SK-N-SH (cell line): ENCODE data around the gene NUMB. TPM values are rescaled to one million over a fixed set of nuclear protein-coding genes. Genes with fewer than 3 reads are reported as not detected.

Experiments
- CTCF ChIA-PET: fragments of 300-600, 350-600 bp; formaldehyde crosslinking; extraction: SDS; loops from one replicate; lab custom pipeline; 2021; lab: Yijun Ruan, JAX
- POLR2A ChIA-PET: fragments of 350-600 bp; sonication (Branson Sonifier 250); formaldehyde crosslinking; extraction: SDS; loops from one replicate; lab custom pipeline; 2020; ENCODE audit warnings: antibody characterized with exemption, inconsistent platforms; lab: Yijun Ruan, JAX
- DNase-seq: peaks from one replicate; pipeline ENCODE4 v3.0.0; 2012
- H2AFZ ChIP-seq: fragments of 200-600 bp; sonication (generic); 2 replicates; pipeline ENCODE4 v1.8.1; 2016; ENCODE audit warnings: antibody characterized with exemption, mild to moderate bottlenecking, low read depth
- H3F3A ChIP-seq: fragments of 200-600 bp; sonication (generic); replicated peaks from 2 replicates; pipeline ENCODE3; 2016; ENCODE audit warnings: antibody characterized with exemption, mild to moderate bottlenecking; ENCODE audit not compliant: insufficient read depth
- H3K27ac ChIP-seq, 2 experiments: fragments of 200-500 bp in 1 of 2; fragments of 200-600 bp in 1 of 2; sonication (Bioruptor generic) in 1 of 2; sonication (generic), shearing (Covaris generic) in 1 of 2; 2 replicates each; pipeline versions ENCODE4 v1.5.1 to v1.6.1; 2014 to 2016; ENCODE audit warnings: low read depth in 2 of 2, inconsistent platforms in 1 of 2, low read length in 1 of 2, mild to moderate bottlenecking in 1 of 2, mixed read lengths in 1 of 2
- H3K27me3 ChIP-seq: fragments of 200-600 bp; sonication (generic), shearing (Covaris generic); 2 replicates; pipeline ENCODE4 v1.6.1; 2016; ENCODE audit warnings: mixed run types; ENCODE audit not compliant: insufficient read depth
- H3K36me3 ChIP-seq, 2 experiments: fragments of 200-500 bp in 1 of 2; fragments of 200-600 bp in 1 of 2; sonication (Bioruptor generic) in 1 of 2; sonication (generic) in 1 of 2; replicated peaks in 1 of 2; 2 replicates each; pipeline versions ENCODE3 to v1.5.1; 2014 to 2016; ENCODE audit warnings: low read length in 1 of 2, mild to moderate bottlenecking in 1 of 2; ENCODE audit not compliant: insufficient read depth in 2 of 2, control insufficient read depth in 1 of 2
- H3K4me1 ChIP-seq, 2 experiments: fragments of 200-500 bp in 1 of 2; fragments of 200-600 bp in 1 of 2; sonication (Bioruptor generic) in 1 of 2; sonication (generic), shearing (Covaris generic) in 1 of 2; 2 replicates each; pipeline versions ENCODE4 v1.5.1 to v1.6.1; 2014 to 2016; ENCODE audit warnings: low read depth in 1 of 2, low read length in 1 of 2, mixed run types in 1 of 2; ENCODE audit not compliant: insufficient read depth in 2 of 2, control insufficient read depth in 1 of 2
- H3K4me2 ChIP-seq: fragments of 200-600 bp; sonication (generic), shearing (Covaris generic); 2 replicates; pipeline ENCODE4 v1.6.1; 2017; ENCODE audit warnings: mixed run types
- H3K4me3 ChIP-seq, 2 experiments: fragments of 200-500 bp in 1 of 2; fragments of 200-600 bp in 1 of 2; sonication (Bioruptor generic) in 1 of 2; sonication (generic), shearing (Covaris generic) in 1 of 2; 2 replicates each; pipeline versions ENCODE4 v1.5.1 to v1.8.1; 2014 to 2016; ENCODE audit warnings: low read depth in 2 of 2, inconsistent platforms in 1 of 2, low read length in 1 of 2, mild to moderate bottlenecking in 1 of 2, mixed read lengths in 1 of 2, moderate library complexity in 1 of 2
- H3K79me2 ChIP-seq: fragments of 200-600 bp; sonication (generic); 2 replicates; pipeline ENCODE4 v1.8.1; 2017; ENCODE audit warnings: mild to moderate bottlenecking; ENCODE audit not compliant: insufficient read depth
- H3K9ac ChIP-seq: fragments of 200-600 bp; sonication (generic); 2 replicates; pipeline ENCODE4 v1.6.1; 2017; ENCODE audit warnings: mixed run types
- H3K9me2 ChIP-seq: fragments of 200-600 bp; sonication (generic); 2 replicates; pipeline ENCODE4 v1.6.1; 2017; ENCODE audit warnings: mixed run types
- H3K9me3 ChIP-seq: fragments of 200-600 bp; sonication (generic); 2 replicates; pipeline ENCODE4 v1.6.1; 2017; ENCODE audit warnings: mixed run types, mild to moderate bottlenecking, moderate library complexity
- H4K20me1 ChIP-seq: fragments of 200-600 bp; sonication (generic); 2 replicates; pipeline ENCODE4 v1.6.1; 2017; ENCODE audit warnings: mild to moderate bottlenecking, mixed run types; ENCODE audit not compliant: insufficient read depth
- EZH2phosphoT487 ChIP-seq: fragments of 200-600 bp; sonication (generic); IDR thresholded peaks from 2 replicates; pipeline ENCODE4 v1.6.1; 2017; ENCODE audit warnings: low read depth, mixed run types, mild to moderate bottlenecking, antibody characterized with exemption, moderate library complexity, borderline replicate concordance
- JUND ChIP-seq: IDR thresholded peaks from 2 replicates; pipeline ENCODE4 v1.4.0; 2012
- MEF2A ChIP-seq: IDR thresholded peaks from 2 replicates; pipeline ENCODE4 v1.4.0; 2012; ENCODE audit warnings: low read depth, borderline replicate concordance
- MXI1 ChIP-seq: IDR thresholded peaks from 2 replicates; pipeline ENCODE4 v1.6.1; 2012; ENCODE audit warnings: mild to moderate bottlenecking, low read depth, low read length, improper control_type of control experiment
- NRF1 ChIP-seq: IDR thresholded peaks from 2 replicates; pipeline ENCODE4 v1.6.1; 2012; ENCODE audit warnings: low read depth, mild to moderate bottlenecking, low read length
- RAD21 ChIP-seq: IDR thresholded peaks from 2 replicates; pipeline ENCODE4 v1.6.1; 2012; ENCODE audit warnings: mild to moderate bottlenecking, low read length
- RCOR1 ChIP-seq: fragments of 150-350 bp; IDR thresholded peaks from 2 replicates; pipeline ENCODE4 v1.6.1; 2017; ENCODE audit warnings: antibody characterized with exemption, low read length
- RFX5 ChIP-seq: IDR thresholded peaks from 2 replicates; pipeline ENCODE4 v1.6.1; 2012; ENCODE audit warnings: mild to moderate bottlenecking, improper control_type of control experiment, low read length
- TCF12 ChIP-seq: IDR thresholded peaks from 2 replicates; pipeline ENCODE4 v1.4.0; 2012
- TEAD4 ChIP-seq: IDR thresholded peaks from 2 replicates; pipeline ENCODE4 v1.4.0; 2012; ENCODE audit warnings: mild to moderate bottlenecking, borderline replicate concordance; ENCODE audit not compliant: insufficient read depth
- WGBS: methylation state at CpG from one replicate; pipeline ENCODE4 v1.1.6; 2017; ENCODE audit warnings: low lambda C conversion rate; 5-methylcytosine and 5-hydroxymethylcytosine counted together
- polyA plus RNA-seq, 3 experiments: library from polyadenylated mRNA; depleted of rRNA; stranded (reverse); fragments of >200 nt; gene quantifications; 2 replicates each; pipeline ENCODE4 v1.2.3, GENCODE V29; 2012
- TF ChIP-seq, protein P1 (sequence below): fragments of 200-600 bp; sonication (generic); IDR thresholded peaks from 2 replicates; pipeline ENCODE4 v1.6.1; 2017; ENCODE audit warnings: antibody characterized with exemption, mild to moderate bottlenecking, moderate library complexity
- TF ChIP-seq, protein P2 (sequence below): IDR thresholded peaks from 2 replicates; pipeline ENCODE4; 2012
- TF ChIP-seq, protein P3 (sequence below): IDR thresholded peaks from 2 replicates; pipeline ENCODE4 v1.4.0; 2012; ENCODE audit warnings: low read depth, borderline replicate concordance
- TF ChIP-seq, protein P4 (sequence below): IDR thresholded peaks from 2 replicates; pipeline ENCODE4 v1.4.0; 2012; ENCODE audit warnings: low read depth
- TF ChIP-seq, protein P5 (sequence below): fragments of 150-350 bp; IDR thresholded peaks from 2 replicates; pipeline ENCODE4 v1.6.1; 2016; ENCODE audit warnings: mild to moderate bottlenecking, low read depth, low read length
- TF ChIP-seq, protein P6 (sequence below): IDR thresholded peaks from 2 replicates; pipeline ENCODE4 v1.6.1; 2012; ENCODE audit warnings: mild to moderate bottlenecking, low read depth, low read length, moderate library complexity
- TF ChIP-seq, protein P7 (sequence below): IDR thresholded peaks from 2 replicates; pipeline ENCODE4 v1.4.0; 2012; ENCODE audit warnings: low read depth, borderline replicate concordance

NUMB gene
- polyA plus RNA-seq, 1 of the 3 experiments (the other 2 are of a cell fraction), result 58.4 TPM

DNA sequence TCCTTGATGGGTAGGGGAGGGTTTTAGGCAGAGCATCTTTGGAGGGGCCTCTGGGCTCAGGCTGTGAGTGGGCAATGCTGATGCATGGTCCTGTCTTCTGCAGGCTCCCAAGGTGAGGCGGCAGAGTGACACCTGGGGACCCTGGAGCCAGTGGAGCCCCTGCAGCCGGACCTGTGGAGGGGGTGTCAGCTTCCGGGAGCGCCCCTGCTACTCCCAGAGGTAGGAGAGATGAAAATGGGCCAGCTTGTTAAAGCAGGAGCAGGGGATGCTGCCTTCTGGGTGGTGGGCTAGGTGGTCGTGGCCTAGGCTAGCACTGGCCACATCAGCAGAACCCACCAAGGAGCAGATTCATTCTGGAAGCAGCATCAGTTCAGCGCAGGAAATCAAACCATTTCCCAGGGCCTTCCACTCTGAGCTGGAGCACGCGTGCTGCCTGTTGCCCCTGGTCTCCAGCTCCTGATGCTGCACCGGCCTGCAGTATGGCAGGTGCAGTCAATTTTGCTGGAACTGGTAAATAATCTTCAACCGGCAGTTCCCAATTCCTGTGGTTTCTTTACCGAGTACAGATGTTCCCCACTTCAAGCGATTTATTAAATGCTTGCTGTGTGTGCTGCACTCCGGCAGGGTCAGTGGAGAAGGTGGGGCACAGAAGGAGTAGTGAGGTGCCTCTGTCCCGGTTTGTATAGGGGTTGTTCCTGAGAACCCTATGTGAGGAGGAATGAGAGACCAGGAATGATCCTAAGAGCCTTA lies 213.6 kb downstream of the NUMB start (continued):
- TF ChIP-seq, protein P1, sequence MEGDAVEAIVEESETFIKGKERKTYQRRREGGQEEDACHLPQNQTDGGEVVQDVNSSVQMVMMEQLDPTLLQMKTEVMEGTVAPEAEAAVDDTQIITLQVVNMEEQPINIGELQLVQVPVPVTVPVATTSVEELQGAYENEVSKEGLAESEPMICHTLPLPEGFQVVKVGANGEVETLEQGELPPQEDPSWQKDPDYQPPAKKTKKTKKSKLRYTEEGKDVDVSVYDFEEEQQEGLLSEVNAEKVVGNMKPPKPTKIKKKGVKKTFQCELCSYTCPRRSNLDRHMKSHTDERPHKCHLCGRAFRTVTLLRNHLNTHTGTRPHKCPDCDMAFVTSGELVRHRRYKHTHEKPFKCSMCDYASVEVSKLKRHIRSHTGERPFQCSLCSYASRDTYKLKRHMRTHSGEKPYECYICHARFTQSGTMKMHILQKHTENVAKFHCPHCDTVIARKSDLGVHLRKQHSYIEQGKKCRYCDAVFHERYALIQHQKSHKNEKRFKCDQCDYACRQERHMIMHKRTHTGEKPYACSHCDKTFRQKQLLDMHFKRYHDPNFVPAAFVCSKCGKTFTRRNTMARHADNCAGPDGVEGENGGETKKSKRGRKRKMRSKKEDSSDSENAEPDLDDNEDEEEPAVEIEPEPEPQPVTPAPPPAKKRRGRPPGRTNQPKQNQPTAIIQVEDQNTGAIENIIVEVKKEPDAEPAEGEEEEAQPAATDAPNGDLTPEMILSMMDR, result no peak
- no peak for TF ChIP-seq MEF2A
- TF ChIP-seq, protein P2, sequence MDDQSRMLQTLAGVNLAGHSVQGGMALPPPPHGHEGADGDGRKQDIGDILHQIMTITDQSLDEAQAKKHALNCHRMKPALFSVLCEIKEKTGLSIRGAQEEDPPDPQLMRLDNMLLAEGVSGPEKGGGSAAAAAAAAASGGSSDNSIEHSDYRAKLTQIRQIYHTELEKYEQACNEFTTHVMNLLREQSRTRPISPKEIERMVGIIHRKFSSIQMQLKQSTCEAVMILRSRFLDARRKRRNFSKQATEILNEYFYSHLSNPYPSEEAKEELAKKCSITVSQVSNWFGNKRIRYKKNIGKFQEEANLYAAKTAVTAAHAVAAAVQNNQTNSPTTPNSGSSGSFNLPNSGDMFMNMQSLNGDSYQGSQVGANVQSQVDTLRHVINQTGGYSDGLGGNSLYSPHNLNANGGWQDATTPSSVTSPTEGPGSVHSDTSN, result no peak

DNA sequence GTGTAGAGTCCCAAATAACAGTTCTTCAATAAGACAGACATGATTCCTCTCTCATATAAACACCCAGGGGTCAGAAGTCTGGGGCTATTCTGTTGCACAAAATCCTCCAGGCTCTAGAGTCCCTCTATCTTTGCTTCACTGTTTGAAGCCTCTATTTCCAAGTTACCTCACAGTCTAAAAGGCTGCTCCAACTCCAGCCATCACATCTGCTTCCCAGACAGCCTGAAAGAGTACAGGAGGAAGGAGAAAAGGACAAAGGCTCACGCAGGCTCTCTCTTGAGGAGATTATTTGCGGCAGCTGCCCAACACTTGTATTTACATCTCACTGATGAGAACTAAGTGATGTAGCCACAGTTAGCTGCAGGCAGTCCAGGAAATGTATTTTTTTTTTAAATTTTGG lies 214.6 kb downstream of the NUMB start:
- no peaks in the 10 kb centered on the region for H3K79me2 ChIP-seq
- DNase-seq, result peak; percentile 12
- no peak overlapping the region for H3K4me2 ChIP-seq
- H3K9ac ChIP-seq, result no peak overlapping the region
- CTCF ChIA-PET, result interaction anchor here (1.5 kb wide), 1 partner anchor 228 kb away, joined by 4 read pairs; no protein-coding TSS in a partner anchor
- H3K4me3 ChIP-seq, result no peak overlapping the region
- no peaks in the 10 kb centered on the region for H3K36me3 ChIP-seq
- H3K9me3 ChIP-seq, result no peaks in the 10 kb centered on the region
- no peak overlapping the region for H2AFZ ChIP-seq
- H3K4me1 ChIP-seq, result peaks cover 5 to 8% of the 10 kb centered on the region in 2 experiments; a peak in 3 of 4 replicates
- no peaks in the 10 kb centered on the region for H4K20me1 ChIP-seq
- H3K9me2 ChIP-seq, result no peaks in the 10 kb centered on the region
- peaks cover 5% of the 10 kb centered on the region for H3F3A ChIP-seq
- POLR2A ChIA-PET, result no interaction called here
- no peaks in the 10 kb centered on the region; the same call in 1 of the 2 replicates for H3K27me3 ChIP-seq
- H3K27ac ChIP-seq, result no peak overlapping the region
- 97% methylated on average over 2 of the region's 2 CpGs for WGBS
- TF ChIP-seq, protein P3, sequence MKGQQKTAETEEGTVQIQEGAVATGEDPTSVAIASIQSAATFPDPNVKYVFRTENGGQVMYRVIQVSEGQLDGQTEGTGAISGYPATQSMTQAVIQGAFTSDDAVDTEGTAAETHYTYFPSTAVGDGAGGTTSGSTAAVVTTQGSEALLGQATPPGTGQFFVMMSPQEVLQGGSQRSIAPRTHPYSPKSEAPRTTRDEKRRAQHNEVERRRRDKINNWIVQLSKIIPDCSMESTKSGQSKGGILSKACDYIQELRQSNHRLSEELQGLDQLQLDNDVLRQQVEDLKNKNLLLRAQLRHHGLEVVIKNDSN, result no peak
- TF ChIP-seq, protein P4, sequence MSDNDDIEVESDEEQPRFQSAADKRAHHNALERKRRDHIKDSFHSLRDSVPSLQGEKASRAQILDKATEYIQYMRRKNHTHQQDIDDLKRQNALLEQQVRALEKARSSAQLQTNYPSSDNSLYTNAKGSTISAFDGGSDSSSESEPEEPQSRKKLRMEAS, result no peak
- TF ChIP-seq, protein P5, sequence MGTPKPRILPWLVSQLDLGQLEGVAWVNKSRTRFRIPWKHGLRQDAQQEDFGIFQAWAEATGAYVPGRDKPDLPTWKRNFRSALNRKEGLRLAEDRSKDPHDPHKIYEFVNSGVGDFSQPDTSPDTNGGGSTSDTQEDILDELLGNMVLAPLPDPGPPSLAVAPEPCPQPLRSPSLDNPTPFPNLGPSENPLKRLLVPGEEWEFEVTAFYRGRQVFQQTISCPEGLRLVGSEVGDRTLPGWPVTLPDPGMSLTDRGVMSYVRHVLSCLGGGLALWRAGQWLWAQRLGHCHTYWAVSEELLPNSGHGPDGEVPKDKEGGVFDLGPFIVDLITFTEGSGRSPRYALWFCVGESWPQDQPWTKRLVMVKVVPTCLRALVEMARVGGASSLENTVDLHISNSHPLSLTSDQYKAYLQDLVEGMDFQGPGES, result no peak
- TF ChIP-seq MEF2A (no peak), RAD21 (no peak), EZH2phosphoT487 (no peak), MXI1 (no peak), RCOR1 (no peak), RFX5 (no peak), TEAD4 (no peak), JUND (no peak), NRF1 (no peak), TCF12 (no peak)
- TF ChIP-seq, protein P6, sequence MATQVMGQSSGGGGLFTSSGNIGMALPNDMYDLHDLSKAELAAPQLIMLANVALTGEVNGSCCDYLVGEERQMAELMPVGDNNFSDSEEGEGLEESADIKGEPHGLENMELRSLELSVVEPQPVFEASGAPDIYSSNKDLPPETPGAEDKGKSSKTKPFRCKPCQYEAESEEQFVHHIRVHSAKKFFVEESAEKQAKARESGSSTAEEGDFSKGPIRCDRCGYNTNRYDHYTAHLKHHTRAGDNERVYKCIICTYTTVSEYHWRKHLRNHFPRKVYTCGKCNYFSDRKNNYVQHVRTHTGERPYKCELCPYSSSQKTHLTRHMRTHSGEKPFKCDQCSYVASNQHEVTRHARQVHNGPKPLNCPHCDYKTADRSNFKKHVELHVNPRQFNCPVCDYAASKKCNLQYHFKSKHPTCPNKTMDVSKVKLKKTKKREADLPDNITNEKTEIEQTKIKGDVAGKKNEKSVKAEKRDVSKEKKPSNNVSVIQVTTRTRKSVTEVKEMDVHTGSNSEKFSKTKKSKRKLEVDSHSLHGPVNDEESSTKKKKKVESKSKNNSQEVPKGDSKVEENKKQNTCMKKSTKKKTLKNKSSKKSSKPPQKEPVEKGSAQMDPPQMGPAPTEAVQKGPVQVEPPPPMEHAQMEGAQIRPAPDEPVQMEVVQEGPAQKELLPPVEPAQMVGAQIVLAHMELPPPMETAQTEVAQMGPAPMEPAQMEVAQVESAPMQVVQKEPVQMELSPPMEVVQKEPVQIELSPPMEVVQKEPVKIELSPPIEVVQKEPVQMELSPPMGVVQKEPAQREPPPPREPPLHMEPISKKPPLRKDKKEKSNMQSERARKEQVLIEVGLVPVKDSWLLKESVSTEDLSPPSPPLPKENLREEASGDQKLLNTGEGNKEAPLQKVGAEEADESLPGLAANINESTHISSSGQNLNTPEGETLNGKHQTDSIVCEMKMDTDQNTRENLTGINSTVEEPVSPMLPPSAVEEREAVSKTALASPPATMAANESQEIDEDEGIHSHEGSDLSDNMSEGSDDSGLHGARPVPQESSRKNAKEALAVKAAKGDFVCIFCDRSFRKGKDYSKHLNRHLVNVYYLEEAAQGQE, result no peak
- TF ChIP-seq, protein P2, result no peak
- TF ChIP-seq, protein P7, sequence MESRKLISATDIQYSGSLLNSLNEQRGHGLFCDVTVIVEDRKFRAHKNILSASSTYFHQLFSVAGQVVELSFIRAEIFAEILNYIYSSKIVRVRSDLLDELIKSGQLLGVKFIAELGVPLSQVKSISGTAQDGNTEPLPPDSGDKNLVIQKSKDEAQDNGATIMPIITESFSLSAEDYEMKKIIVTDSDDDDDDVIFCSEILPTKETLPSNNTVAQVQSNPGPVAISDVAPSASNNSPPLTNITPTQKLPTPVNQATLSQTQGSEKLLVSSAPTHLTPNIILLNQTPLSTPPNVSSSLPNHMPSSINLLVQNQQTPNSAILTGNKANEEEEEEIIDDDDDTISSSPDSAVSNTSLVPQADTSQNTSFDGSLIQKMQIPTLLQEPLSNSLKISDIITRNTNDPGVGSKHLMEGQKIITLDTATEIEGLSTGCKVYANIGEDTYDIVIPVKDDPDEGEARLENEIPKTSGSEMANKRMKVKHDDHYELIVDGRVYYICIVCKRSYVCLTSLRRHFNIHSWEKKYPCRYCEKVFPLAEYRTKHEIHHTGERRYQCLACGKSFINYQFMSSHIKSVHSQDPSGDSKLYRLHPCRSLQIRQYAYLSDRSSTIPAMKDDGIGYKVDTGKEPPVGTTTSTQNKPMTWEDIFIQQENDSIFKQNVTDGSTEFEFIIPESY, result no peak
